GM19035 (cell line): ENCODE measurements around the gene ERG.

ENCODE experiments used
- ATAC-seq: cut with Tn5 transposase; IDR thresholded peaks from one replicate; pipeline ENCODE4 v1.9.1; 2021; ENCODE audit not compliant: unreplicated experiment

ERG gene

DNA sequence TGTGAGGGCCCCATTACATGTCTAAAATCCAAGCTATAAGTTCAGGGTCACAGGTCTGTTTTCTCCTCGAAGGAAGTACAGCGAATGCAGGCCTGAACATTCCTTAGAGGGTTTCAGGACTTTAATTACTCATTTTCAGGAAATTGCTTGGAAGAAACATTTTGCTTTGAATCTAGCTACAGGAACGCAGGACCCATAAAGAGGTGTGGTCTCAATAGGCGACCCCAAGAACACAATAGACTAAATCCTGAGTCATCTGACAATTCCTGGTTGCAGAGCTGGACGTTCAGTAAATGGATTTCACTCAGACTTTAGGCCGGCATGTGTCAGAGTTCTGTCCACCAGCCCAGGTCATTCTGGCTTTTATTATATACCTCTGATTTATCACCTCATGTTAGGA, 1.0 kb upstream of the ERG start:
- no peak for ATAC-seq

DNA sequence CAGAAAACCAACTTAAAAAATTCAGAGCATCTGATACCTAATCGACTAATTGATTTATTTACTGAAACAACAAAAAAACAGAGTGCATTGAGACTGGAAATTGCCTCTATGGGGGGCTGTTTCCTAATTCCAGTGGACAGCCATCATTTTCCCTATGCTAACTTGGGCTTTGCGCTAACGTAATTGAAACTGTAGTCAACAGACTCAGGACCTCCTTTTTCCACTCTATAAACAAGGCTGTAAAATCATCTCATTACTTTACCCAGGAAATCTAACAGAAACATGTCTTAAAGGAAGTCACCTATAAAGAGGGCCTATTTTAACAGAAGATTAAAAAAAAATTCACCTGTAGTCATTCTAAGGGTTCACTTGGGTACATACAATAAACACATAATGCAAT, 2.1 kb downstream of the ERG start:
- no peak for ATAC-seq

DNA sequence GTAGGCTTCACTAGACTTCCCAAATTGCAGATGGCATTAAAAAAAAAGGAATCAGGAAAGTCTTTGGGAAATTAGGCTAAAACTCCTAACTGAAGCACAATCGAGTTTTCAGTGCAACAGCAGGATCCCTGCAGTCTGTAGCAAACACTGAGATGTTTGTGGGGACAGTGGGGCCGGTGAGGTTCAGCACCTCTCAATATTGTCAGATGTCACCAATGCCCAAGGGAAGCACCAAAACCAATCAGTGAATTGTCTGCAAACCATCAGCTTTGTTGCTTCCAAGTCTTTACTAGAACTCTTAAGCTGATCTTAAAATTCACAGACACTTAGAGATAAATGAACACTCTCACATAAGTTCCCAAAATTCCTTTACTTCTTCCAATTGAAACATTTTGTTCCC, 2.6 kb downstream of the ERG start:
- no peak for ATAC-seq

DNA sequence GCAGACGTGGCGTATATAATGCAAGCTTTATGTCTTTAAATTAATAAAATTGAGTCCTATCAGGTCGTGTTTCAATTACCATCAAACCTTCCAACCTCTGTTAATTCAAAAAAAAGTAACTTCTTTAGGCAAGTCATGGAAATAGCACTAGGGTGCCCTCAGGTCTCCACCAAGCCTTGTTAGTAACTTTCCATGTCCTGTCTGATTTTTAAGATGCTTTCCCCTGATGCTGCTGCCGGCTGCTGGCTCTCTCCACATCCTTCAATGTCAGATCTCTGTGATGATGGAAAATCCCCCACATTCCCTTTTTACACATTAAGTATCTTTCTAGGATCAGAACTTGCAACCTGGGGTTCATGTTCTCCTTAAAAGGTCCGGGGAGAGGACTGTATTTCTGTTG, 3.0 kb downstream of the ERG start:
- ATAC-seq = no peak

DNA sequence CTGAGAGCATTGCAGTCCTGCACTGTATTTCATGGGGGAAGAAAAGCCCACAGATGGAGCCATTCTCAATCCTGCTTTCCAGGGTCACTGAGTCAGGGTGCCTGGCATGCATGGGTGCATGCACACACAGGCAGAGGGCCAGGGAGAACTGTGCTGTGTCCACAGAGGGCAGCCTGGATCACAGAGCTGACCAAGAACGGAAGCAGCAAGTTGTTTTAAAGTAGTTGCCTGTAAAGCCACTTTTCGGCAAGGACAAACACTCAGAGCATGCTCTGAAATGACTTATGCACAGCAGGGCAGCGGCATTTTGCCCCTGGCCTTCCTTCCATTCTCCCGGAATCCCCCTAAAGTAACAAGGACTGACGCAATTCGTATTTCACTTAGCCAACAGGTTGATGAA, 3.6 kb downstream of the ERG start:
- ATAC-seq = no peak

DNA sequence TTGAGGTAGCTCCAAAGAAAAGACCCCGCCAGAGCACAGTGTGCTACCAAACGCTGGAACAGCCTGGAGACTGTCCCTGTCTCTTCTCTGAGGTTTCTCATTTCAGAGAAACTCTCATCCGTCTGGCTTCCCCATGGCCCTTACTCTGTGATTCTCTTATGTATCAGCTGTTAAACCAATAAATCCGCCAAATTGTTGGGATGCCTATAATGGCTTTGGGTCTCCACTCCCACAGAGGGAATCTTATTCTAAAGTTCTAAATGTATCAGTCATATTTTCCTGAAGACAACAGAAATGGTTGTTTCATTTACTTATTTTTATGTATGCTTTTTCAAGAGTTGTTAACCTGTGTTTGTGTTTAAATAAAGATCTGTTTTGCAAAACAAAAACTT, 4.0 kb downstream of the ERG start:
- no peak for ATAC-seq

DNA sequence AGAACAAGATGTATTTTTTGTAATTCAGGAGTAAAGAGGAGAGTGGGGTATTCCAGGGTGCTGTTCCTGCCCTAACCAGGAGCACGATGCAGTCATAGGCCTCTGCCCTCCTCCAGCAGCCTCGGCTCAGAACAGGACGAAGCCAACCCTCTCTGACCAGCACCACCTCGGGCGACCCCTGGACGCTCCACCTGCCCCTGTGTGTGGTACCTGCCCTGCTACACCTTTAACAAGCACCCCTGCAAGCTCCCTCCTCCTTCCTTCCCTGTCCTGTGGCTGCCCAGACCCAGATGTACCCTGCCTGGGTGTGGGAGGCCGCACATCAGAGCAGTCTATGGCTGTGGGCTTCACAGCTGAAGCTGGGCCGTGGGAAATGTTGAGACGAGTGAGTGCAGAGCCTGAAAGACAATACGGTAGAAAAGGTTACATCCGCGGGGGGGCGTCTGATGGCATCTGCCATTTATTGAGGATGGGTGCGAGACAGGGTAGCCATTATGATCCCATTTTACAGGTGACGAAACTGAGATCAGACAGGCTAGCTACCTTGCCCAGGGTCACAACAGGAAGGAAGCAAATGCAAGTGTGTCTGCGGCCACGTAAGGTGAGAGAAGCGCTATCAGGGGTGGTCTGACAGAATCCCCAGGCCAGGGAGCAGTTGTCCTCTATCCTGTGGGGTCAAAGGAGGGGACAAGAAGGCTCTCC, 4.6 kb downstream of the ERG start:
- no peak for ATAC-seq

DNA sequence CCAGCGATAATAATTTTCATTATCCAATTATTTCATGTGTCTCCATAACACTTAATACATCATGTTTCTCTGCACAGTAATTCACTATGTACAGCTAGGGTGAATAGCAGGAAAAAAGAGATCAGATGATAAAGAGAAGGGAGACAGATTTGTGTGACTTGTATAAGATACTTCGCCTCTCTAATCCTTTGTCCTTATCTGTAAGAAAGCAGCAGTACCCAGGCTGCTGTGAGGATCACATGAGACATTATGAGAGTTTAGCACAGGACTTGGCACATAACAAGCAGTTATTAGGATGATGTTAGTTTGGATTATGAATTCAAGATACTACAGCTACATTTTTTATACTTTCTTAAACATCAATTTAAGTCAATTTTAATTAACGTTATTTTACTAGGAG, 6.3 kb downstream of the ERG start:
- no peak for ATAC-seq

DNA sequence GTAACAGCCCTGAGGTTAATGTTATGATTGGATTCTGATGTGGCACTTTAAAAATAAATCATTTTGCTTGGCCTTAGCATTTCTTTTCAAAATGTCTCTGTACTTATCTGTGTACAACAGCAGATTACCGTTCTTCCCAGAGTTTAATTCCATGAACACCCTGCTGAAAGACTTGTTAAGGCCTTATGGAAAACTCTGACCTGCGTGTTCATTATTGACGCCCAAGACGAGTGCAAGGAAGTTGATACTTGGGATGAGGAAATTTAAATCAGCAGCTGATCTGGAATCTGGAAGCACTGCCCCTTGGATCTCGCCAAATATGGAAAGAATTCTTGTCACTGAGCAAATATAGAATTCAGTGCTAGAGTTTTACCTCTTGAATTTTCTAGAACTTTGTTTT, 6.7 kb downstream of the ERG start:
- no peak for ATAC-seq

DNA sequence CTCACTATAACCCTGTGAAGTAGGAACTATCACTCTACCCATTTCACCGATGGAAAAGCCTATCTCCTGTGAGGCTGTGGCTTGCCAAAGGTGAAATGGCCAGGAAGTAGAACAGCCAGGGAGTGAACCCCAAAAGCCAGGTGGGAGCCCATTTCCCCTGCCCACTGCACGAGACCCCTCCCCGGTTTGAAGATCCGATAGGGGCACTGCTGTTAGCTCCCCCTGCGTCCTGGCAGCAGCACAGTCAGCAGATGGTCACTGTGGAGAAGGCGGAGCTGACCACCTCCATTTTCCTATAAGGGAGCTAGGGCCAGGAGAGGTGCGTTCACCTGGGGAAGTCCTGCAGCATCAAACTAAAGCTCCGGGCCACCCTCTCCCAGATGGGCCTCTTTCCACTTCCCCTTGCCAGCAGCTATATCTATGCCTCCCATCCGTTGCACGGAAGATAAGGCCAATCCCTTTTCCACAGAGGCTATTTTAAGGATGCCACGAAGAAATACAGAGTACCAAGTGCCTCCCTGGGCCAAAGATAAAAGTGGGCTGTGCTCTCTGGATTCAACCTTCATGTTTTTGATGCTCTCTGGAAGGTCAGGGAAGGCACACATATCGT, 7.8 kb downstream of the ERG start:
- ATAC-seq = no peak

DNA sequence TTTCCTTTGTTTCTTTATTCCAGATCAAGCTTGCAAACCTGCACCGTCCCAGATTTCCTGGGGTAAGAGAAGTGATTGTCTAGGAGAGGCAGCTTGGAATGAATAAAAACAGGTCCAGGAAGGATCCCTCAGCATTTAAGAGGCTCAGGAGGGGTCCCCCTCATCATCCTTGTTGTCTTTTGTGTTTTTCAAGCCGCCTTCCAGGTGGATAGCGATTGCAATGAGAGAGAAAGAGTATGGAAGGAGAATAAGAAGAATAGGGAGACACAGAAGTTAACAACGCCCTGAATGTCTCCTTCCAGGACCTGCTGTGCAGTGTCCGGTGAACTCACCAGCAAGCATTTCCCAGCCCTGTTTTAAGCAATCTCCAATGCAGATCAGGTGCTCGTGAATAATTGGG, 8.5 kb downstream of the ERG start:
- no peak for ATAC-seq

DNA sequence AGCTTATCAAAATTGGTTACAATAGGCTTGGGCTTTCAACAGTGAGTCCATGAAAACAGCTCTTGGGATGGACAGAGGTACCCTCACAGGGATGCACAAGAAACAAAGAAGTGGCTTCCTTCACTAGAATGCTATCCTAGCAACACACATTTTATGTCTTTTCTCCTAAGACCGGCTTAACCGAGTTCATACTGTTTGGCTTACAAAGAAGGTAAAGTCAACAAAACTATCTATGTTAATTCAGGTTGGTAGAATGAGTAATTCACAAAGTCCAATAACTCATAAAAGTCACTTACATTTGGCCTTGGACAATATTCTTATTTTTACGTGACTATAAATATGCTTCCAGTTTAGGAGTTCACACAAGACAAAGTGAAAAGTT, 9.0 kb downstream of the ERG start:
- ATAC-seq = no peak

DNA sequence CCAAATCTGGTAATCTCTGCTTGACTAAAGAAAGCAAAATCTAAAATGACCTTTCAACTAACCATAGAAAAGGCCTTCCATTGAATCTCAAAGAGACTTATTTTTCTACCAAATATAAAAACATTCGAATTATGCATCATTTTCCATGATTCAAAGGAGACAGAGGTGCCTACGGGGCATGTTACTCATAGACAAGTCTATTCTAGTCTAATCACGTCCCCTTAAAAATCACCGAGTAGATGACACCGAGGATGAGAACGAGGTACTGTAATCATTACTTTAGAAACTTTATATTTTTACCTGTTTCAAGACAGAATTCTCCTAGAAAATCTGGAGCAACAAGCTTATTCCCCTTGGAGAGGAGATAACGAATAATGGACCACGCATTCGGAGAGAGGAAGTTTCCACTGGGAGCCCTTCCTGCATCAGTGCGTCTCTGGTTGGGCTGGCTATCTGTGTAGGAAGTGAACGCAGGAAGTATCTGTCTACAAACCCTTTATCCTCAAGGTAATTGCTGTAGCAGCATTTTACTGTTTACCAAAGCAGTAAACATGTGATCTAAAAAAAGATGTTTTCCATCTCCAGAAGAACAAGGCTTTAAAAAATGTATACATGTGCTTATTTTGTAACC, 9.5 kb downstream of the ERG start:
- no peak for ATAC-seq

DNA sequence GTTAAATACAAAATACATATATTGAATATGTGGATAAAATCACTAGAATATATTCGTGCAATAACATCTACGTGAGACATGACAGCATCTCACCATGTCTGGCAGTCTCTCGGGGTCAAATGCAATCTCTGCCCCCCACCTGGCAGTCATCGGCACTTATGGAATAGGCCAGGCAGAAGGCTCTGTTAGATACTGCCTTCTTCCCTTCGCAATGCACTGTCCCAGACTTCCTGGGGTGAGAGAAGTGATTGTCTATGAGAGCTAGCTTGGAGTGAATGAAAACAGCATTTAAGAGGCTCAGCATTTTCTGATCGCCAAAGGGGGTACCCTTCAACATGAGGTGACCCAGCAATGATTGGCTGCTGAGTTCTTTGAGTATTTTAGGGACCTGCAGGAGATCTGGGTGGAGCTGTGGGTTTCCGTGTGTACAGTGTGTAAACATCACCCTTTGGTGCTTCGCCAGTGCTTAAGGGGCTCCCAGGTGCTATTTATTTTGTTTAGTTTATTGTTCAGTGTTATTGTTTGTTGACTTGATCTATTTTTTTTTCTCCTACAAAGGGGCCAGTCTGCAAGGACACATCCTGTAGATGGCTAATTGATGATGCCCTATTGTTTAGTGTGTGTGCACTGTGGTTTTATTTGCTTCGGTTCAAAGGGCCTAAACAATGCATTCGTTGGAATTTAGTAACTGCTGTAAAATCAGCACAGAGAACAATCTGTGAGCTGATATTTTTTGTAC, 10.2 kb downstream of the ERG start:
- ATAC-seq = no peak

DNA sequence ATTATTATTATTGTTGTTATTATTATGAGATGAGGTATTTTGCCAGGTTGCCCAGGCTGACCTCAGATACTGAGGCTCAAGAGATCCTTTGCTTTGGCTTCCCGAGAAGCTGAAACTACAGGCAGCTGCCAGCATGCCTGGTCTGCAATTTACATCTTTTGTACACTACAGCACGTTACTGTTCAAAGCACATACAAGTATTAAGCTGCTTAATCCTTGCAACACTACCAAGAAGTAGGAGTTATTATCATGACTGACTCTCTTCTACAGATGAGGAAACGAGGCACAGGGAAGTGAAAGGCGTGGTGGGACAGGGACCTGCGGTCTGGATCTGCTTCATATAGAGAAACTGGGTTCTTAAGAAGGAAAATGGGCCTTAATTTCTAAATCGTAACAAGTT, 11.6 kb downstream of the ERG start:
- ATAC-seq = no peak

DNA sequence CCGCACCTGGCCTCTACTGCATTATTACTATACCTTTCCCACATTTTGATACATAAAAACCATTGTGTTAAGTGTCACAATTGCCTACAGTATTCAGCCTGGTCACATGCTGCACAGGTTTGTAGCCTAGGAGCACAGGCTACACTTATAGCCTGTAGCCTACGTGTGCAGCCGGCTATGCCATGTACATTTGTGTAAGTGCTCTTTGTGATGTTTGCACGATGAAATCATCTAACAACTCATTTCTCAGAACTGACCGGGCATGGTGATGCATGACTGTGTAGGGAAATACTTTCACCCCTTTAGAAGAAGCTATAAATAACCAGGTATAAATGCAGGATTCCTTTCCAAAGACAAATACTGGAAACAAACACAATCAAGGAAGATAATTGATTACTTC, 12.1 kb downstream of the ERG start:
- ATAC-seq = no peak

DNA sequence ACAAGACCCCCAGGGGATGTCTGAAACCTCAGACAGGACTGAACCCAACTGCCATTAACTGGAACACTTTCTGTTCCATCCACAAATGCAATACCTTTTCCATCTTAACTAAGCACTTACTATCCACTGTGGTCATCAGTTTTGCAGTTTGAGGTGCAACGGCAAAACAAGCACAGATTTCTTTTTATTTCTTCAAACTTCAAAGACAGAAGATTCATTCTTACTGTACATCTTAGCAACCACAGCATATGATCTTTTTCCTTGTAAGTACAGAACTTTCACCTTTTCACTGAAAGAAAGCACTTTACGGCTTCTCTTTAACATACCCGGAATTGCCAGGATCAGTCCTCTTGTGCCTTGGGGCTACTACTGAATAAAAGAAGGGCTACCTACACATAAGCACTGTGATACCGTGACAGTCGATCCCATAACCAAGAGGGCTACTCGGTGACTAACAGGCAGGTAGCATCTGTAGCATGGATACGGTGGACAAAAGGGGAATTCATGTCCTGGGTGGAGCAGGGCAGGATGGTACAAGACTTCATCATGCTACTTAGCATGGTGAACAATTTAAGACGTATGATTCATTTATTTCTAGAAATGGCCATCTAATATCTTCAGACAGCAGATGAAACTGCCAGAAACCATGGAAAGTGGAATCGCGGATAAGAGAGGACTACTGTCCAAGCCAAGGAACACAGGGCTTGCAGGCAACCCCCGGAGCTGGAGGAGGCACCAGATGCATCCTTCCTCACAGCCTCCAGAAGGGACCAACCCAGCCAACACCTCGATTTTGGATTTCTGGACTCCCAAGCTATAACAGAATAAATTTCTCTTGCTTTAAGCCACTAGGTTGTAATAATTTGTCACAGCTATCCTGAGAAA, 18.4 kb downstream of the ERG start:
- no peak for ATAC-seq

DNA sequence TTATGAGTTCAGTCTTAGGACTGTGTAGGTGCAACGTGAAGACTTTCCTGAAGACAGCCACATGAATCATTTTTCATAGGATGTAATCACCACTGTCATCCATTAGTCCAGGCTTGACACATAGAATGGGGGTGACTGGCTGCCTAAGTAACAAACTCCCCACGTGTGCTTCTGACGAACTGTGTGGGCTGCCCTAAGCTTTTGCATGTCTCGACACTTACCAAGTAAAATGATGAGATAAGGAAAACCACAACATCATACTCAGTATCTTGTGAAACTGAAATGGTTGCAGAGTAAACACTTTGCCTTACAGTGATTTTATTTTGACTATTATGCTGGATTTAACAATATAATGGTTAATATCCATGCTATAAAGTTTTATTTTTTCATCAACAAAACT, 19.5 kb downstream of the ERG start:
- no peak for ATAC-seq

DNA sequence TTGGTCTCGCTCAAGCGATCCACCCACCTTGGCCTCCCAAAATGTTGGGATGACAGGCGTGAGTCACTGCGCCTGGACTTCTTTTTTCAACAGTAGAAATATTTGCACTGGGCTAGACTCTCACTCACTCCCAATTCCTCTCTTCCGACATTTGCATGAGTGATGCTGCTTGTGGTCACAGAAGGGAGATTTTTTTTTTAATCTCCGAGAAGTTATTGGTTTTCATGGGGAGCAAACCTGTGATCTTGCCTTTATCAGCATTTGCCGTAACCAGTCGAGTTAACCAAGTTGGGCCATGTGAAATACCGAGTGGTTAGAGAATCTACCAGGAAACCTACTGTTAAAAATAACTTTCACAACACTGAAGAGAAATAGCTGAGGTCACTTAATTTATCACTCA, 21.1 kb downstream of the ERG start:
- no peak for ATAC-seq

DNA sequence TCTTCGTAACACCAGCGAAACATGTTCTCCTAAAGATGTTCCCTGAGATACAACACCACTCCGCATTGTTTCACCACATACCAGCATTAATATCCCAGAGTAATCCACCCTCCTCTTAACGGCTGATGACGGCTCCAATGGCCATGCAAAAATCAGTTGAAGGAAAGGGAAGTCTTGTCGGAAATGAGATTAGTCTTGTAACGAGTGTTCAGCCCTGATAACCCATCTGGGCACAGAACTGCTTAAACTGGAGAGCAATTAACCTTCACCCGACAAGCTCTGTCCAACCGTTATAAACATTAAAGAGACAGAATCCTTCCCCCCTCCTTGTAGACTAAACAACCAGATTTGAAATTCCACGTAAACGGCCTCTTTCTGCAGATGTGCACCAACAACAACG, 21.9 kb downstream of the ERG start:
- no peak for ATAC-seq

DNA sequence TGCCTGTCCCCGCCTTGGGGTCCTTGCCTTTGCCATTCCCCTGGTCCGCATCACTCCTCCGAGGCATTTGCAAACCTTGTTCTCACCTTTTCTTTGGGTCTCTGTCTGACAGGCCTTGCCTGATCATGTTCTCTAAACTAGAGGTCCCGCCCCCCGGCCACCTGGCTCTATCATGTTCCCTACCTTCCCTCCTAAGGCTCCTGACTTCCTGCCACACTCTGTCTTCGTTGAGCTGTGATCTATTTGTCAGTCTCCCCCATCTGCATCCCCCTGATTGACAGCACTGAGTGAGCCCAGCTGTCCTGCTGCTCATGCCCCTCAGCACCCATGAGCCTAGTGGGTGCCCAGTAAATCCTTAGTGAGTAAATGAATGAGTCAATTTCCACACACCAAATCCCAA, 22.8 kb downstream of the ERG start:
- ATAC-seq = no peak
